Measurements from ENCODE around the gene IER3.

The IER3 gene

DNA sequence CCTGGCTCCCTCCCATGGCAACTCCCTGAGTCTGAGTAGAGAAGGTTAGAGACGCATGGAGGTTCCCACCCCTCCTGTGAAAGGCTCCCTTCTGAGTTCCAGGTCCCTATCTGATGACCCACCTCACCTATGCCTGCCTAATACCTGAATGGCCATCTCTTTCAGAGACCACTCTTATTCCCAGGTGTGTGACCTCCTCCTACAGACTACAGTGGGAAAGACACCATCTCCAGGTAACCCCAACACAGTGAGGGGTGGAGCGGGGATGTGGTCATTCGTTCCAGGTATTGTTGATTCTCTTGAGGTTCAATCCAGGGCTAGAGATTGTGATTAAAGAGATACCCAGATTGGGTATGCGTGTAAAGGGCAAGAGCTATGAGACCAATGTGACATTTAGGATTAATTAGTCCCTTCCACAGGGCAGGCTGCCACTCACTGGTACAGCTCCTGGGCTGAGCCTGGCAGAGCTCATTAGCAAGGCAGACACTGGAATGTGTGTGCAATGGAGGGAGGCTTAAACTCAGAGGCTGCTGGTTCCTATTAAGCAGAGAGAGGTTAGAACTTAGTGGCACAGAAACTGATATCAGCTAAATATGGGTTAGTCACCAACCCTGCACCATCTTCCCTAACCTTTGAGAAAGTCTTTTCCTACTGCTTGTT is 46.5 kb upstream of the IER3 start:
- no peak overlapping the region for H3K27ac ChIP-seq (replicated peaks)
- H3K27me3 ChIP-seq (ENCODE audit: insufficient read depth, poor library complexity, severe bottlenecking): no peaks in the 10 kb centered on the region
- no peak overlapping the region for H3K4me3 ChIP-seq (replicated peaks; ENCODE audit: insufficient read depth, low read length)
- TF ChIP-seq, protein P1, sequence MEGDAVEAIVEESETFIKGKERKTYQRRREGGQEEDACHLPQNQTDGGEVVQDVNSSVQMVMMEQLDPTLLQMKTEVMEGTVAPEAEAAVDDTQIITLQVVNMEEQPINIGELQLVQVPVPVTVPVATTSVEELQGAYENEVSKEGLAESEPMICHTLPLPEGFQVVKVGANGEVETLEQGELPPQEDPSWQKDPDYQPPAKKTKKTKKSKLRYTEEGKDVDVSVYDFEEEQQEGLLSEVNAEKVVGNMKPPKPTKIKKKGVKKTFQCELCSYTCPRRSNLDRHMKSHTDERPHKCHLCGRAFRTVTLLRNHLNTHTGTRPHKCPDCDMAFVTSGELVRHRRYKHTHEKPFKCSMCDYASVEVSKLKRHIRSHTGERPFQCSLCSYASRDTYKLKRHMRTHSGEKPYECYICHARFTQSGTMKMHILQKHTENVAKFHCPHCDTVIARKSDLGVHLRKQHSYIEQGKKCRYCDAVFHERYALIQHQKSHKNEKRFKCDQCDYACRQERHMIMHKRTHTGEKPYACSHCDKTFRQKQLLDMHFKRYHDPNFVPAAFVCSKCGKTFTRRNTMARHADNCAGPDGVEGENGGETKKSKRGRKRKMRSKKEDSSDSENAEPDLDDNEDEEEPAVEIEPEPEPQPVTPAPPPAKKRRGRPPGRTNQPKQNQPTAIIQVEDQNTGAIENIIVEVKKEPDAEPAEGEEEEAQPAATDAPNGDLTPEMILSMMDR (IDR thresholded peaks at IDR 0.05; ENCODE audit: insufficient read depth, low read length): no peak
- TF ChIP-seq SPI1 (IDR thresholded peaks at IDR 0.05; ENCODE audit: borderline replicate concordance, low read depth) (no peak), POLR2AphosphoS5 (IDR thresholded peaks at IDR 0.05; ENCODE audit: low read depth) (no peak)
- TF ChIP-seq, protein P2, sequence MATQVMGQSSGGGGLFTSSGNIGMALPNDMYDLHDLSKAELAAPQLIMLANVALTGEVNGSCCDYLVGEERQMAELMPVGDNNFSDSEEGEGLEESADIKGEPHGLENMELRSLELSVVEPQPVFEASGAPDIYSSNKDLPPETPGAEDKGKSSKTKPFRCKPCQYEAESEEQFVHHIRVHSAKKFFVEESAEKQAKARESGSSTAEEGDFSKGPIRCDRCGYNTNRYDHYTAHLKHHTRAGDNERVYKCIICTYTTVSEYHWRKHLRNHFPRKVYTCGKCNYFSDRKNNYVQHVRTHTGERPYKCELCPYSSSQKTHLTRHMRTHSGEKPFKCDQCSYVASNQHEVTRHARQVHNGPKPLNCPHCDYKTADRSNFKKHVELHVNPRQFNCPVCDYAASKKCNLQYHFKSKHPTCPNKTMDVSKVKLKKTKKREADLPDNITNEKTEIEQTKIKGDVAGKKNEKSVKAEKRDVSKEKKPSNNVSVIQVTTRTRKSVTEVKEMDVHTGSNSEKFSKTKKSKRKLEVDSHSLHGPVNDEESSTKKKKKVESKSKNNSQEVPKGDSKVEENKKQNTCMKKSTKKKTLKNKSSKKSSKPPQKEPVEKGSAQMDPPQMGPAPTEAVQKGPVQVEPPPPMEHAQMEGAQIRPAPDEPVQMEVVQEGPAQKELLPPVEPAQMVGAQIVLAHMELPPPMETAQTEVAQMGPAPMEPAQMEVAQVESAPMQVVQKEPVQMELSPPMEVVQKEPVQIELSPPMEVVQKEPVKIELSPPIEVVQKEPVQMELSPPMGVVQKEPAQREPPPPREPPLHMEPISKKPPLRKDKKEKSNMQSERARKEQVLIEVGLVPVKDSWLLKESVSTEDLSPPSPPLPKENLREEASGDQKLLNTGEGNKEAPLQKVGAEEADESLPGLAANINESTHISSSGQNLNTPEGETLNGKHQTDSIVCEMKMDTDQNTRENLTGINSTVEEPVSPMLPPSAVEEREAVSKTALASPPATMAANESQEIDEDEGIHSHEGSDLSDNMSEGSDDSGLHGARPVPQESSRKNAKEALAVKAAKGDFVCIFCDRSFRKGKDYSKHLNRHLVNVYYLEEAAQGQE (IDR thresholded peaks at IDR 0.05; ENCODE audit: insufficient replicate concordance, low read depth): no peak
- no peak for DNase-seq (ENCODE audit: low read depth in 1 of 2, low spot score in 1 of 2)

DNA sequence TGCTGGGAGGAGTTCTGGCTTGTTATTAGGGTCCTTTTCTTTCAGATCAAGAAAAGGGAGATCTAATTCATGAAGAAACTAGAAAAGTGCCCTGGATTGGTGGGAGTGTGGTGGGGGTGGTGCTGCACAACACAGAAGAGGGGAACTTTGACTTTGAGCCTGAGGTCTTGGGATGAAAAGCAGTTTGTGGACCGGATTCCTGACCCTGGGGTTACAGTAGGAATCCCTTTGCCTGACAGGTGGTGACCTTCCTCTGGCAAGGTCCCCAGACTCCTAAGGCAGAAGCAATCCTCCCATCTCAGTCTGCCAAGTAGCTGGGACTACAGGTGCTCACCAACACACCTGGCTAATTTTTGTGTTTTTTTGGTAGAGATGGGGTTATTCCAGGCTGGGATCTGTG is 45.3 kb upstream of the IER3 start:
- DNase-seq (ENCODE audit: low read depth in 1 of 2, low spot score in 1 of 2): no peak
- no peaks in the 10 kb centered on the region for H3K27me3 ChIP-seq (ENCODE audit: insufficient read depth, poor library complexity, severe bottlenecking)
- no peak overlapping the region for H3K4me3 ChIP-seq (replicated peaks; ENCODE audit: insufficient read depth, low read length)
- no peak overlapping the region for H3K27ac ChIP-seq (replicated peaks)
- no peak for TF ChIP-seq POLR2AphosphoS5 (IDR thresholded peaks at IDR 0.05; ENCODE audit: low read depth)
- TF ChIP-seq GABPA (IDR thresholded peaks at IDR 0.05; ENCODE audit: low read depth): no peak
- TF ChIP-seq, protein P2 (IDR thresholded peaks at IDR 0.05; ENCODE audit: insufficient replicate concordance, low read depth): no peak
- TF ChIP-seq, protein P1 (IDR thresholded peaks at IDR 0.05; ENCODE audit: insufficient read depth, low read length): no peak
- no peak for TF ChIP-seq SPI1 (IDR thresholded peaks at IDR 0.05; ENCODE audit: borderline replicate concordance, low read depth)

DNA sequence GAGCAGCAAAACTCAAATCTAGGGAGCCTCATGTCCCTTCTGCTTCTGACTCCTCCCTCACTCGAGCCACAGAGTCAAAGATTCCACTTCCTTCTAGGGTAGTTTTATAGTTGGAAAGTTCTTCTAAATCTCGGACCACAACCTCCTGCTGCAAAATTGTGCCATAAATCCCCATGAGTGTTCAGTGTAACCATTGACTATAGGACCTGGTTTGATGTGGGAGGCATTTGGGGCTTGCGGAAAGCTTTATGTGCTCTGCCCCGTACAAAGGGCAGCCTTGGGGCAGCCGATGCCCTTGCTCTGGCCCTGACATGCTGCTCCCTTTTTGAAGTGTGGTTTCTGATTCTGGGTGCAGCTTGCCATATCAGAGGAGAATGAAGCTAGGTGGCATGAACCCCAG is 43.6 kb upstream of the IER3 start:
- peak; percentile 89 to 97 for DNase-seq (ENCODE audit: low read depth in 1 of 2, low spot score in 1 of 2)
- Histone ChIP-seq H3K27ac (replicated peaks) (peak overlapping the region; percentile 49), H3K4me3 (replicated peaks; ENCODE audit: insufficient read depth, low read length) (no peak overlapping the region), H3K27me3 (ENCODE audit: insufficient read depth, poor library complexity, severe bottlenecking) (no peaks in the 10 kb centered on the region)
- TF ChIP-seq SPI1 (IDR thresholded peaks at IDR 0.05; ENCODE audit: borderline replicate concordance, low read depth): peak; percentile 78
- TF ChIP-seq GABPA (IDR thresholded peaks at IDR 0.05; ENCODE audit: low read depth): no peak; the same call in 1 of the 2 replicates
- peak; percentile 94 for TF ChIP-seq POLR2AphosphoS5 (IDR thresholded peaks at IDR 0.05; ENCODE audit: low read depth)
- TF ChIP-seq, protein P2 (IDR thresholded peaks at IDR 0.05; ENCODE audit: insufficient replicate concordance, low read depth): no peak

All from HL-60 (cell line).